ENCODE measurements around the gene ANKRD63. TPM values are rescaled to one million over a fixed set of nuclear protein-coding genes. Genes with fewer than 3 reads are reported as not detected.

The ANKRD63 gene
- total RNA-seq, 2 donors from 2014 or later, result not detected

- Histone ChIP-seq H3K4me1 (peaks cover 16% of the 10 kb centered on the region), H3K27me3 (no peaks in the 10 kb centered on the region), H3K4me3 (no peak overlapping the region), H3K36me3 (replicated peaks in 1 of 2; ENCODE audit: insufficient read depth in 1 of 2, low read depth in 2 of 2) (no peaks in the 10 kb centered on the region), H3K9me3 (no peaks in the 10 kb centered on the region), H3K27ac (no peak overlapping the region)
- intact Hi-C loops (cut with DNase I), result no loop called here
- ATAC-seq (no peak), DNase-seq (no peak)
- no peak for TF ChIP-seq CTCF (IDR thresholded peaks at IDR 0.05)
- no peak for TF ChIP-seq POLR2A (IDR thresholded peaks at IDR 0.05)
- WGBS, 2 donors, result 77 to 86% methylated on average over 8 to 12 of the region's 12 CpGs
Measured at GRCh38 chr15:40247406-40247971, 35.4 kb downstream of the ANKRD63 start.

GRCh38 chr15:40246496-40247280, 36.2 kb downstream of the ANKRD63 start:
- Histone ChIP-seq H3K9me3 (no peaks in the 10 kb centered on the region), H3K4me3 (no peak overlapping the region), H3K36me3 (replicated peaks in 1 of 2; ENCODE audit: insufficient read depth in 1 of 2, low read depth in 2 of 2) (no peaks in the 10 kb centered on the region), H3K27me3 (no peaks in the 10 kb centered on the region), H3K27ac (no peak overlapping the region), H3K4me1 (peaks cover 11% of the 10 kb centered on the region)
- DNase-seq (peak in 1 of 4 donors; percentile 1), ATAC-seq (no peak)
- TF ChIP-seq CTCF (IDR thresholded peaks at IDR 0.05) (no peak), POLR2A (IDR thresholded peaks at IDR 0.05) (no peak)
- WGBS, 2 donors, result 87 to 88% methylated on average over 7 to 8 of the region's 8 CpGs
- intact Hi-C loops (cut with DNase I), result no loop called here

GRCh38 chr15:40245666-40246450, 37.0 kb downstream of the ANKRD63 start:
- TF ChIP-seq CTCF (IDR thresholded peaks at IDR 0.05), result no peak
- no peak for TF ChIP-seq POLR2A (IDR thresholded peaks at IDR 0.05)
- WGBS, 2 donors, result 82 to 88% methylated on average over 6 to 9 of the region's 9 CpGs
- DNase-seq (peak in 1 of 4 donors; percentile 2), ATAC-seq (no peak)
- peaks cover 10% of the 10 kb centered on the region for H3K4me1 ChIP-seq
- intact Hi-C loops (cut with DNase I), result no loop called here
- no peaks in the 10 kb centered on the region for H3K27me3 ChIP-seq
- no peaks in the 10 kb centered on the region for H3K36me3 ChIP-seq (replicated peaks in 1 of 2; ENCODE audit: insufficient read depth in 1 of 2, low read depth in 2 of 2)
- H3K4me3 ChIP-seq, result no peak overlapping the region
- peak overlapping the region in 1 of 4 donors; percentile 24 for H3K27ac ChIP-seq
- no peaks in the 10 kb centered on the region for H3K9me3 ChIP-seq

GRCh38 chr15:40244961-40245523, 37.8 kb downstream of the ANKRD63 start:
- TF ChIP-seq CTCF (IDR thresholded peaks at IDR 0.05), result no peak
- no peak for TF ChIP-seq POLR2A (IDR thresholded peaks at IDR 0.05)
- Histone ChIP-seq H3K4me3 (no peak overlapping the region), H3K27ac (peak overlapping the region in 2 of 4 donors; percentile 24 to 41), H3K36me3 (replicated peaks in 1 of 2; ENCODE audit: insufficient read depth in 1 of 2, low read depth in 2 of 2) (no peaks in the 10 kb centered on the region), H3K27me3 (no peaks in the 10 kb centered on the region), H3K4me1 (peaks cover 10% of the 10 kb centered on the region), H3K9me3 (no peaks in the 10 kb centered on the region)
- WGBS, 2 donors, result 55 to 62% methylated on average over 5 of the region's 5 CpGs
- intact Hi-C loops (cut with DNase I), result no loop called here
- ATAC-seq (peak; percentile 63), DNase-seq (peak in 3 of 4 donors; percentile 16 to 56 (median 35))
